Uterus (tissue), 4 donors: Measurements from ENCODE around the gene BCL2L1. TPM values are rescaled to one million over a fixed set of nuclear protein-coding genes. Genes with fewer than 3 reads are reported as not detected.
"Not testable (repeated sequence)": the region's sequence is repeated elsewhere in the genome, so short reads cannot be mapped to it uniquely, and the experiment has no call there.

Experiments
- DNase-seq, 2 donors: peaks; one replicate each; pipeline ENCODE4 v3.0.0-alpha.2; 2019 to 2020
- H3K27ac ChIP-seq, 2 donors: fragments of 200-600 bp; sonication (generic); 1 replicate in 1 of 2; 2 replicates in 1 of 2; pipeline ENCODE4 v1.5.1; 2016 to 2018
- H3K27me3 ChIP-seq, 2 donors: fragments of 200-600 bp; sonication (generic); one replicate each; pipeline ENCODE4 v1.5.1; 2018 to 2019; ENCODE audit warnings: control low read depth in 1 of 2
- H3K36me3 ChIP-seq, 2 donors: fragments of 200-600 bp; sonication (generic); one replicate each; pipeline ENCODE4 v1.5.1; 2019; ENCODE audit warnings: control low read depth in 1 of 2
- H3K4me1 ChIP-seq, 2 donors: fragments of 200-600 bp; sonication (generic); one replicate each; pipeline ENCODE4 v1.5.1; 2018 to 2019; ENCODE audit warnings: control low read depth in 1 of 2
- H3K4me3 ChIP-seq, 2 donors: fragments of 200-600 bp; sonication (generic); 1 replicate in 1 of 2; 2 replicates in 1 of 2; pipeline ENCODE4 v1.5.1; 2018 to 2019; ENCODE audit warnings: mild to moderate bottlenecking in 1 of 2
- H3K9me3 ChIP-seq, 2 donors: fragments of 200-600 bp; sonication (generic); one replicate each; pipeline ENCODE4 v1.5.1; 2019; ENCODE audit warnings: control low read depth in 1 of 2
- CTCF ChIP-seq, 4 experiments: fragments of 200-600 bp in 2 of 4; fragments of 450-650 bp in 2 of 4; sonication (generic) in 2 of 4; IDR thresholded peaks; one replicate each; pipeline ENCODE4 v1.5.1; 2016 to 2019; ENCODE audit warnings: antibody characterized with exemption in 4 of 4, mild to moderate bottlenecking in 2 of 4, moderate library complexity in 1 of 4
- POLR2A ChIP-seq, 2 donors: fragments of 450-650 bp; IDR thresholded peaks; one replicate each; pipeline ENCODE4 v1.6.1; 2016; ENCODE audit warnings: antibody characterized with exemption in 2 of 2, mild to moderate bottlenecking in 1 of 2, moderate library complexity in 1 of 2
- intact Hi-C: fragments of 100-400 bp; cut with DNase I; formaldehyde crosslinking; loops from one replicate; pipeline ENCODE4 v1.15.1; 2023; ENCODE audit warnings: low total_unique reads
- total RNA-seq, 4 donors: library from RNA; depleted of rRNA in 3 of 4; stranded (reverse); fragments of >200 nt in 3 of 4; gene quantifications; one replicate each; pipeline versions ENCODE4 v1.1.0 to v1.2.4, GENCODE V29; 2014 to 2023
- donor health status: DM: yes; HTN: yes; CAD: no.

Gene BCL2L1
- total RNA-seq, 4 donors from 2014 or later, result 35.0 to 113 (median 57.4) TPM

- Histone ChIP-seq H3K9me3 (no peaks in the 10 kb centered on the region), H3K27me3 (no peaks in the 10 kb centered on the region), H3K4me1 (no peaks in the 10 kb centered on the region), H3K4me3 (no peak within 1 kb of the TSS), H3K36me3 (no peaks in the 10 kb centered on the region), H3K27ac (peak within 1 kb of the TSS; percentile 24 to 64)
- TF ChIP-seq POLR2A (IDR thresholded peaks at IDR 0.05) (no peak), CTCF (IDR thresholded peaks at IDR 0.05) (no peak)
- no peak for DNase-seq
- intact Hi-C loops, result no loop called here
Measured at GRCh38 chr20:31637660-31638059, 85.0 kb downstream of the BCL2L1 start, which contains the start of gene COX4I2. Gene COX4I2, plus strand, starts transcription at chr20:31637912. Its CDS starts 1,106 bp downstream, at chr20:31639018.

GRCh38 chr20:31633339-31633914 lies 89.2 kb downstream of the BCL2L1 start:
- Histone ChIP-seq H3K27ac (no peak overlapping the region), H3K4me1 (no peaks in the 10 kb centered on the region), H3K27me3 (no peaks in the 10 kb centered on the region), H3K36me3 (no peaks in the 10 kb centered on the region), H3K4me3 (no peak overlapping the region), H3K9me3 (no peaks in the 10 kb centered on the region)
- DNase-seq, result no peak
- intact Hi-C loops, result no loop called here
- TF ChIP-seq POLR2A (IDR thresholded peaks at IDR 0.05), result no peak
- TF ChIP-seq CTCF (IDR thresholded peaks at IDR 0.05), result no peak

GRCh38 chr20:31632548-31633338 lies 89.9 kb downstream of the BCL2L1 start:
- no peaks in the 10 kb centered on the region for H3K27me3 ChIP-seq
- no peak overlapping the region for H3K4me3 ChIP-seq
- no peaks in the 10 kb centered on the region for H3K4me1 ChIP-seq
- intact Hi-C loops, result no loop called here
- no peaks in the 10 kb centered on the region for H3K36me3 ChIP-seq
- no peak overlapping the region for H3K27ac ChIP-seq
- no peak for DNase-seq
- no peaks in the 10 kb centered on the region for H3K9me3 ChIP-seq
- no peak for TF ChIP-seq POLR2A (IDR thresholded peaks at IDR 0.05)
- TF ChIP-seq CTCF (IDR thresholded peaks at IDR 0.05), result no peak

- intact Hi-C loops, result no loop called here
- Histone ChIP-seq H3K27ac (no peak overlapping the region), H3K27me3 (no peaks in the 10 kb centered on the region), H3K9me3 (no peaks in the 10 kb centered on the region), H3K4me3 (no peak overlapping the region), H3K36me3 (no peaks in the 10 kb centered on the region), H3K4me1 (no peaks in the 10 kb centered on the region)
- TF ChIP-seq POLR2A (IDR thresholded peaks at IDR 0.05) (no peak), CTCF (IDR thresholded peaks at IDR 0.05) (no peak)
- DNase-seq, result no peak
Measured at GRCh38 chr20:31630187-31630790, 92.4 kb downstream of the BCL2L1 start.

GRCh38 chr20:31628057-31628456 lies 94.6 kb downstream of the BCL2L1 start:
- H3K9me3 ChIP-seq, H3K27me3 ChIP-seq, H3K27ac ChIP-seq, DNase-seq, intact Hi-C loops, H3K4me1 ChIP-seq, H3K4me3 ChIP-seq, H3K36me3 ChIP-seq: not testable (repeated sequence)

- H3K36me3 ChIP-seq, intact Hi-C loops, H3K9me3 ChIP-seq: not testable (repeated sequence)
Measured at GRCh38 chr20:31626534-31626933, 96.1 kb downstream of the BCL2L1 start.

GRCh38 chr20:31623123-31623505 lies 99.6 kb downstream of the BCL2L1 start:
- H3K27me3 ChIP-seq, intact Hi-C loops, H3K27ac ChIP-seq, H3K9me3 ChIP-seq, H3K4me3 ChIP-seq, H3K36me3 ChIP-seq, H3K4me1 ChIP-seq, DNase-seq: not testable (repeated sequence)

More at GRCh38 chr20:31626534-31626933, 96.1 kb downstream of the BCL2L1 start:
- not testable (repeated sequence) for DNase-seq, H3K4me3 ChIP-seq, H3K4me1 ChIP-seq, H3K27ac ChIP-seq, H3K27me3 ChIP-seq
